GM20431 (cell line): ENCODE measurements around the gene NPAS2.

Source experiments
- in situ Hi-C: fragments of 300-500 bp; cut with MseI, MboI; formaldehyde crosslinking; loops from one replicate; pipeline ENCODE4 v1.15.0; 2020; ENCODE audit warnings: low sequenced_read_pairs; ENCODE audit not compliant: unreplicated experiment

Gene NPAS2

GRCh38 chr2:100898035-100898665 lies 78.2 kb downstream of the NPAS2 start:
- in situ Hi-C loops: no loop called here

GRCh38 chr2:100900156-100900795 lies 80.3 kb downstream of the NPAS2 start:
- in situ Hi-C loops: no loop called here

- in situ Hi-C loops: no loop called here
These were observed 83.0 kb downstream of the NPAS2 start for GRCh38 chr2:100902817-100903405.

DNA sequence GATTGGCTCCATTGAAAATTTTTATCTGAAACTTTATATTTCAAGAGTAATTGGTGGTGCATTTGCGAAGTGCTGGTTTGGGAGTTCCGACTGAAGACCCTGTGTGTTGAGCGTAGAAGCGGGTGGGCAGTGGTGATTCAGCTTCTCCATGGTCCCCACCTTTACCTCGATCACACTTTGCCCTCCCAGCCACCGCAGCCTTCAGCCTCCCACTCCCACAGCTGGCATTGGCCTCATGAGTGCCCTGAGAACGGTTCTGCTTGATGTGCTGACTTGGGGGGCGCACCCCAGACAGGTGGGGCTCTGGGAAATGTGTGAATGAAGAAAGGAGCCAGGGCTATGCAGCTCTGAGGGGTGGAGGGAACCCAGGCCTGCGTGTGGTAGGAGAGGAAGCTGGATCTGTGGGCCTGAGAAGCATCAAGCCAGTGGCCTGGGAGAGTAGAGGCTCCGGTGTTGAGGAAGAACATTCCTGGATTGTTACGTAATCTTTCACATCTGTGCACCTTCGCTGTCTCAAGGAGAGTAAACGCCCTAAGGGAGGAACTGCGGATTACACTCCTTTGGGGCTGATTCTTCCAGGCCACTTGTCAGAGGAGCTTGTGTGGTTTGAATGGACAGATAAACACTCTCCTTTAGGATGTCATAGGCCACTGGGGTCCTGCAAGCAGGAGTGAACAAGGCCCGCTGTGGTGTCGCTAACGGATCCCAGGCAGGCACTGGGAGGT lies 83.8 kb downstream of the NPAS2 start:
- in situ Hi-C loops: no loop called here

GRCh38 chr2:100905132-100905805 lies 85.3 kb downstream of the NPAS2 start:
- in situ Hi-C loops: no loop called here

DNA sequence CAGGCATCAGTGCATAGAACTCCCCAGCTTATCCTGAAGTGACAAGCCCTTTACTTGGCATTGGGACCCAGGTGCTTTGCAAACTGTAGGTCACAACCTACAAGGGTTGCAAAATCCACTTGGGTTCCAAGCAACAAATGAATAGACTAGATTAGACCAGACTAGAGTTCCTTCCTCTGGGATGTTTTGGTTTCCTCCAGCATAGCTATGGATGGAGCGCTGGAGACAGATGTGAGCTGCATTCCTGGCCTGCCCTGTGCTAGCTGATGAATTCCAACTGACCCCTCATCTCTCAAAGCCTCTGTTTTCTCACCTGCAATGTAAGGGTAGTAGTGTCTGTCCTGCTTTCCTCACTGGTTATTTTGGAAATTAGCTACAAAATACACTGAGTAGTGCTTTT lies 86.2 kb downstream of the NPAS2 start:
- in situ Hi-C loops: no loop called here

DNA sequence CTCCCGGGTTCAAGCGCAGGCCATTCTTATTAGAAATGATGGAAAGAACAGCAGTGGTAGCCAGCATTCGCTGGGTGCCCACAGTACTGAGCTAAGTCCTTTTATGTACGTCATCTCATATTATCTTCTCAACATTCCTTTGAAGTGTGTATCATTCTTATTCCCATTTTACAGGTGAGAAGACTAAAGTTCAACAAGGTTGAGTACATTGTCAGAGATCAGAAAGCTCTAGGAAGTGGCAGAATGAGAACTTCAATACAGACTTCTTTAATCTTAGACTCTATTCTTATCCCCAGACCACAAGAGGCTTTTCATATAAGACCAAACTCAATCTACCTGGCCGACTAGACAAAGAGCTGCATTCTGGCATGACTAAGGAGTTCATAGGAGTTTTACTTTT lies 86.7 kb downstream of the NPAS2 start:
- in situ Hi-C loops: no loop called here

- in situ Hi-C loops: no loop called here
These were observed 87.9 kb downstream of the NPAS2 start for GRCh38 chr2:100907832-100908231.

DNA sequence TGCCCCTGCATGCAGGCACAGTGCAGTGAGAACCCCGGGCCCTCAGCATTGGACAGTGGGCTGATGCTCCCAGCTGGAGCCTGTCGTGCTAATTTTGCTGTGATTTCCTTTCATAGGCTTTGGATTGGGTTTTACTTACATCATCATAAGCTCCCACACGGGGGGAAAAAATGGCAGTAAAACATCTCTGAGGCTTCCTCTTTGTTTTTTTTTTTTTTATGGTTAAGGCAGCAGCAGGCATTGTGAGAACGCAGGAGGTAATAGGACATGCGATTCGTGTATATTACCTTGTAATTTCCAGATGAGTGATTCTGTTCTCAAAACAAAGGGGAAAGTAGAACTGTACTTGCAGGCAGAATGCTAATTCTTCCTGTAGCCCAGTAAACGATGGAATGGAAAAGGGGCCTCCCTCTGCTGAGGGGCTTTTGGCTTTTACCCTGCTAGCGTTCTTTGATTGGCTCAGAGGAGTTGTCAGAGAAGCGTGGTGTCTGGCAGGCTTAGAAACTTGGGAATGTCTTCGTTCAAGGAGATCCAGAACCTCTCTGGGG lies 89.7 kb downstream of the NPAS2 start:
- in situ Hi-C loops: no loop called here

- in situ Hi-C loops: no loop called here
These were observed 90.2 kb downstream of the NPAS2 start for GRCh38 chr2:100910111-100910510.

GRCh38 chr2:100919316-100919715 lies 99.4 kb downstream of the NPAS2 start:
- in situ Hi-C loops: no loop called here

DNA sequence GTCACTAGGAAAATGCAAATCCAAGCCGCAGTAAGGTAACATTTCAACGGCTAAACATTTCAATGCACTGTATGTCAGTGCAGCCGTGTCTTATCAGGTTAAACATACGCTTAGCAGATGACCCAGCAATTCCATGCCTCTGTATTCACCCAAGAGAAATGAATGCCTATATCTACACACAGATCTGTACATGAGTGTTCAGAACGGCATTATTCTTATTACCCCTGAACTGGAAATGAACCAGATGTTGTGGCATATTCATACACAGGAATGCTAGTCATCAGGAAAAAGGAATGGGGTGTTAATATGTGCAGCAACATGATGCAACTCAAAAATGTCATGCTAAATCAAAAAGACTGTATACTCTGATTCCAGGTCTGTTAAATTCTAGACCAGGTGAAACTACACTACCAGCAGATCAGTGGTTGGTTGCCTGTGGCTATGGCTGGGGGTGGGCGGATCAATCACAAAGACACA lies 101.8 kb downstream of the NPAS2 start:
- in situ Hi-C loops: no loop called here

- in situ Hi-C loops: no loop called here
These were observed 103.6 kb downstream of the NPAS2 start for GRCh38 chr2:100923461-100924060.

GRCh38 chr2:100924122-100924519 lies 104.2 kb downstream of the NPAS2 start:
- in situ Hi-C loops: no loop called here

DNA sequence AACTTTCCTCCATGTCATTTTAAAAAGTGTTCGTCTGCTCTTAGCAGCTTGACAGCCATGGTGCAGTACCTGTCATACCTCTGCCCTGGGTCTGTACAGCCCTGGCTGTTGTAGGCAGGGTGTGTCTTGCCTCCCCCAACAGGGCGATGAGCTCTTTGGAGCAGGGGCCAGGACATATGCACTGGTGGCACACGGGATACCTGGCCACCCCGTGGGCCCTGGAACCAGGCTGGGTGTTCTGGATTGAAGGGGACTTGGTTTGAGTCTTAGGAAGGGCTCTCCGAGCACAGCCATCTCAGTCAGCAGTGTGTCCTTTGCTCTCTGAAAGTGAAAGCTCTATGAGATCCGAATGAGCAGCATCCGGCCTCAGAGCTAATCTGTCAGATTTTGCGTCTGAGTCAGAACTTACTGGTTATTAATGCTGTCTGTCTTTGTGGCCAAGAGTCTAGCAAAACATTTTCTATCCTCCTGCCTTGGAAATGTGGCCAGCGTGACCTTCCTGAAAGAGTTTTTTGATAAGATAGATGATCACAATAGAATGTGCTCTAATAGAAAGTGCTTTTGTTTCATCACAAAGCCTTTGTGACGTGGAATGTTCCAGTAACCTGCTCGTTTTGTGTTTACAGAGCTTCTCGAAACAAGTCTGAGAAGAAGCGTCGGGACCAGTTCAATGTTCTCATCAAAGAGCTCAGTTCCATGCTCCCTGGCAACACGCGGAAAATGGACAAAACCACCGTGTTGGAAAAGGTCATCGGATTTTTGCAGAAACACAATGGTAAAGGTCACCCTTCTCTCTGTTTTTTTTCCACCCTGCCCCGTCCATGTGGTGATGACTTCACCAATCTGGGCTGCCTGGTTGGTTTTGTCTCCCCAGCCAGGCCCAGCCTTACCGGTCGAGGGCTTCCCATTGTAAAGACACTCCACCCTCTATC lies 104.8 kb downstream of the NPAS2 start:
- in situ Hi-C loops: no loop called here

- in situ Hi-C loops: no loop called here
These were observed 108.3 kb downstream of the NPAS2 start for GRCh38 chr2:100928235-100928634.

DNA sequence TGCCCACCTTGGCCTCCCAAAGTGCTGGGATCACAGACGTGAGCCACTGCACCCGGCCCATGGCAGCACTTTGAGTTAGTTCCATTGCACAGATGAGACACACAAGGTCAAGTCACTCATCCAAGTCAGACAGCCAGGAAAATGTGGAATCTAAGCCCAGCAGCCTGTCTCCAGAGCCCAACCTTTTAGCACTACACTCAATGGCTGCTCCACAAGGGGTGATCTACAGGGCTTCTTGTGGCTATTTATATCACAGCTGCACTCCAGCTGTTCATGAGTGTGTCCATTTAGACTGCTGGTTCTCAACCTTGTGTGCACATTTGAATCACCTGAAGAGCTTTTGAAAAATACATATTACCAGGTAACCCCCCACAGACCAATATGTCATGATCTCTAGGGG lies 109.2 kb downstream of the NPAS2 start:
- in situ Hi-C loops: no loop called here

DNA sequence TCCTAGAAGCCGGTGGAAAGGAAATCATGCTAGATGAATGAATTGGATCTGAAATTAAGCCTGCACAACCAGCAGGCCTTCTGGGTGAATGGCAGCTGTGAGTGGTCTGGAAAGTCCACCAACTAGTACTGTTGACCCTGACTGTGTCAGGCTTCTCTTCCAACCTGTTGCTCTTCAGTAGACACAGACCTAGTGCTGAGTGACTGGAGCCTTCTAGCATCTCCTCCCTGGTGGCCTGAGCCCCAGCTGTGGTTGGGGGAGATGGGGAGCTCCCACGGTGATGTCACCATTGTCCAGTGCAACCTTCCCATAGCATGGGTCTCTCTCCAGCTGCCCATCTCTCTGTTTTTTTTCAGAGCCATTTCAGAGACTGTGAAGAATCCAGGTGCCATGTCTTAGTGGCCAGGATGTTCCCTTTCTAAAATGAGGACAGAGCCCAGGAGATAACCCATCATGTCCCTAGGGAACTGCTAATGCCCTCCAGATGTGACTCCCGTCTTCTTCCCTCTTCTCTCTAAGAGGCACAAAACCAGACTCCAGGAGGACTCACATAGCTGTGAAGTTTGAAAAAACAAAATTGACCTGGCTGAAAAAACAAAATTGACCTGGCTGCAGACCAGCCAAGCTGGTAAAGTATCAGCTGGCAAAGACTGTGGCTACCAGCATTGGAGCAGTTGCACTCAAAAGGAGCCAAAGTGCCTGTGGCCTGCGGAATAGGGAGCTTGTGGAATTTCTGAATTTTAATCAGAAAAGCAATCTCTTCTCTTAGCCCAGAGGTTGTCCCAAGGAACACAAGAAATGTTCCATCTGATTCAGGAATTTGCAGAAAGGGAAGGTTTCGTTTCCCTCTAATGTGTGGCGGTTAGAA lies 114.8 kb downstream of the NPAS2 start:
- in situ Hi-C loops: no loop called here
